ENCODE measurements around the gene CLASP2. TPM values are rescaled to one million over a fixed set of nuclear protein-coding genes. Genes with fewer than 3 reads are reported as not detected.

CLASP2 gene
- polyA plus RNA-seq, 4 donors, result 45.7 to 58.4 (median 54.9) TPM

- no peak for DNase-seq (ENCODE audit: low read depth in 4 of 4, low spot score in 3 of 4)
Measured at GRCh38 chr3:33642806-33643205, 75.2 kb downstream of the CLASP2 start.

- DNase-seq (ENCODE audit: low read depth in 4 of 4, low spot score in 3 of 4), result no peak
Measured at GRCh38 chr3:33639889-33640288, 78.2 kb downstream of the CLASP2 start.

- DNase-seq (ENCODE audit: low read depth in 4 of 4, low spot score in 3 of 4), result no peak
Measured at GRCh38 chr3:33637482-33637881, 80.6 kb downstream of the CLASP2 start.

GRCh38 chr3:33636125-33636850 lies 81.8 kb downstream of the CLASP2 start:
- peak in 1 of 4 donors; percentile 25 for DNase-seq (ENCODE audit: low read depth in 4 of 4, low spot score in 3 of 4)

GRCh38 chr3:33634262-33634661 lies 83.8 kb downstream of the CLASP2 start:
- no peak for DNase-seq (ENCODE audit: low read depth in 4 of 4, low spot score in 3 of 4)

GRCh38 chr3:33629219-33629618 lies 88.8 kb downstream of the CLASP2 start:
- DNase-seq (ENCODE audit: low read depth in 4 of 4, low spot score in 3 of 4), result no peak

GRCh38 chr3:33624756-33625155 lies 93.3 kb downstream of the CLASP2 start:
- no peak for DNase-seq (ENCODE audit: low read depth in 4 of 4, low spot score in 3 of 4)

GRCh38 chr3:33613041-33613440 lies 105.0 kb downstream of the CLASP2 start:
- DNase-seq (ENCODE audit: low read depth in 4 of 4, low spot score in 3 of 4), result no peak

- no peak for DNase-seq (ENCODE audit: low read depth in 4 of 4, low spot score in 3 of 4)
Measured at GRCh38 chr3:33612607-33613006, 105.4 kb downstream of the CLASP2 start.

GRCh38 chr3:33602829-33603228 lies 115.2 kb downstream of the CLASP2 start:
- DNase-seq (ENCODE audit: low read depth in 4 of 4, low spot score in 3 of 4), result no peak

GRCh38 chr3:33597257-33597689 lies 120.8 kb downstream of the CLASP2 start:
- DNase-seq (ENCODE audit: low read depth in 4 of 4, low spot score in 3 of 4), result no peak

- DNase-seq (ENCODE audit: low read depth in 4 of 4, low spot score in 3 of 4), result no peak
Measured at GRCh38 chr3:33592999-33593398, 125.1 kb downstream of the CLASP2 start.

- DNase-seq (ENCODE audit: low read depth in 4 of 4, low spot score in 3 of 4), result no peak
Measured at GRCh38 chr3:33590541-33590940, 127.5 kb downstream of the CLASP2 start.

- no peak for DNase-seq (ENCODE audit: low read depth in 4 of 4, low spot score in 3 of 4)
Measured at GRCh38 chr3:33586402-33586801, 131.7 kb downstream of the CLASP2 start.

GRCh38 chr3:33582234-33582633 lies 135.8 kb downstream of the CLASP2 start:
- no peak for DNase-seq (ENCODE audit: low read depth in 4 of 4, low spot score in 3 of 4)

GRCh38 chr3:33581666-33582065 lies 136.4 kb downstream of the CLASP2 start:
- DNase-seq (ENCODE audit: low read depth in 4 of 4, low spot score in 3 of 4), result no peak

GRCh38 chr3:33579840-33580239 lies 138.2 kb downstream of the CLASP2 start:
- no peak for DNase-seq (ENCODE audit: low read depth in 4 of 4, low spot score in 3 of 4)

- DNase-seq (ENCODE audit: low read depth in 4 of 4, low spot score in 3 of 4), result no peak
Measured at GRCh38 chr3:33579178-33579510, 138.9 kb downstream of the CLASP2 start.

- DNase-seq (ENCODE audit: low read depth in 4 of 4, low spot score in 3 of 4), result no peak
Measured at GRCh38 chr3:33578325-33579177, 139.5 kb downstream of the CLASP2 start.

- no peak for DNase-seq (ENCODE audit: low read depth in 4 of 4, low spot score in 3 of 4)
Measured at GRCh38 chr3:33577588-33577987, 140.5 kb downstream of the CLASP2 start.

- DNase-seq (ENCODE audit: low read depth in 4 of 4, low spot score in 3 of 4), result no peak
Measured at GRCh38 chr3:33577173-33577572, 140.9 kb downstream of the CLASP2 start.

- DNase-seq (ENCODE audit: low read depth in 4 of 4, low spot score in 3 of 4), result no peak
Measured at GRCh38 chr3:33575311-33575710, 142.7 kb downstream of the CLASP2 start.

Measured in right renal pelvis (tissue), 4 donors.